Parathyroid adenoma (tissue), 2 donors: ENCODE measurements around the gene RAB43.
"Not testable (repeated sequence)": the region's sequence is repeated elsewhere in the genome, so short reads cannot be mapped to it uniquely, and the experiment has no call there.

Experiments used
- H2AFZ ChIP-seq: fragments of 300-600 bp; sonication (generic); one replicate; pipeline ENCODE4 v1.7.0; 2017; ENCODE audit warnings: antibody characterized with exemption, mild to moderate bottlenecking
- H3K27ac ChIP-seq: fragments of 300-600 bp; sonication (generic); one replicate; pipeline ENCODE4 v1.7.0; 2017
- H3K27me3 ChIP-seq: fragments of 300-600 bp; sonication (generic); one replicate; pipeline ENCODE4 v1.7.0; 2017; ENCODE audit warnings: low read length; ENCODE audit not compliant: control insufficient read depth, insufficient read depth
- H3K36me3 ChIP-seq: fragments of 300-600 bp; sonication (generic); one replicate; pipeline ENCODE4 v1.7.0; 2017; ENCODE audit warnings: low read length; ENCODE audit not compliant: control insufficient read depth, insufficient read depth
- H3K4me1 ChIP-seq: fragments of 300-600 bp; sonication (generic); one replicate; pipeline ENCODE4 v1.7.0; 2017; ENCODE audit warnings: control low read depth
- H3K4me2 ChIP-seq: fragments of 300-600 bp; sonication (generic); one replicate; pipeline ENCODE4 v1.7.0; 2017; ENCODE audit warnings: low read length
- H3K4me3 ChIP-seq: fragments of 300-600 bp; sonication (generic); one replicate; pipeline ENCODE4 v1.7.0; 2017; ENCODE audit warnings: low read depth, low read length
- H3K79me2 ChIP-seq: fragments of 300-600 bp; sonication (generic); one replicate; pipeline ENCODE4 v1.7.0; 2017; ENCODE audit warnings: control low read depth
- H3K9ac ChIP-seq: fragments of 300-600 bp; sonication (generic); one replicate; pipeline ENCODE4 v1.7.0; 2017; ENCODE audit warnings: mild to moderate bottlenecking
- H3K9me3 ChIP-seq: fragments of 300-600 bp; sonication (generic); one replicate; pipeline ENCODE4 v1.7.0; 2017; ENCODE audit warnings: low read length; ENCODE audit not compliant: control insufficient read depth
- CTCF ChIP-seq: fragments of 300-600 bp; sonication (generic); IDR thresholded peaks from one replicate; pipeline ENCODE4 v1.7.0; 2017; ENCODE audit warnings: antibody characterized with exemption, mild to moderate bottlenecking
- donor health status: primary hyperparathyroidism.

The RAB43 gene

GRCh38 chr3:129068291-129068886 lies 53.2 kb downstream of the RAB43 start:
- Histone ChIP-seq H3K4me2 (no peak overlapping the region), H3K27ac (no peak overlapping the region), H3K4me1 (no peaks in the 10 kb centered on the region), H2AFZ (peak overlapping the region; percentile 97), H3K36me3 (no peaks in the 10 kb centered on the region), H3K9me3 (no peaks in the 10 kb centered on the region), H3K27me3 (no peaks in the 10 kb centered on the region), H3K79me2 (no peaks in the 10 kb centered on the region), H3K9ac (no peak overlapping the region), H3K4me3 (no peak overlapping the region)
- TF ChIP-seq CTCF = no peak

DNA sequence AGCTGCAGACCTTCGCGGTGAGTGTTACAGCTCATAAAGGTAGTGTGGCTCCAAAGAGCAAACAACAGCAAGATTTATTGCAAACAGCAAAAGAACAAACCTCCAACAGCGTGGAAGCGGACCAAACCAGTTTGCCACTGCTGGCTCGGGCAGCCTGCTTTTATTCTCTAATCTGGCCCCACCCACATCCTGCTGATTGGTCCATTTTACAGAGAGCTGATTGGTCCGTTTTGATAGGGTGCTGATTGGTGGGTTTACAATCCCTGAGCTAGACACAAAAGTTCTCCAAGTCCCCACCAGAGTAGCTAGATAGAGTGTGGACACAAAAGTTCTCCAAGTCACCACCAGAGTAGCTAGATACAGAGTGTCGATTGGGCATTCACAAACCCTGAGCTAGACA lies 53.9 kb downstream of the RAB43 start:
- H2AFZ ChIP-seq = peak overlapping the region; percentile 97
- H3K9me3 ChIP-seq, H3K36me3 ChIP-seq, H3K4me3 ChIP-seq, H3K4me2 ChIP-seq, H3K4me1 ChIP-seq, H3K9ac ChIP-seq, H3K27ac ChIP-seq, H3K79me2 ChIP-seq, H3K27me3 ChIP-seq: not testable (repeated sequence)

DNA sequence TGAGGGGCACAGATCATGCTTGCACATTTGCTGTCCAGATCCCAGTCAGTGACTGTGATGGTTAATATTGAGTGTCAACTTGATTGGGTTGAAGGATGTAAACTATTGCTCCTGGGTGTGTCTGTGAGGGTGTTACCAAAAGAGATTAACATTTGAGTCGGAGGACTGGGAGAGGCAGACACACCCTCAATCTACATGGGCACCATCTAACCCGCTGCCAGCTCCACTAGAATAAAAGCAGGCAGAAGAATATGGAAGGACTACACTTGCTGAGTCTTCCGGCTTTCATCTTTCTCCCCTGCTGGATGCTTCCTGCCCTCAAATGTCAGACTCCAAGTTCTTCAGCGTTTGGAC lies 55.9 kb downstream of the RAB43 start:
- H3K9me3 ChIP-seq = no peaks in the 10 kb centered on the region

DNA sequence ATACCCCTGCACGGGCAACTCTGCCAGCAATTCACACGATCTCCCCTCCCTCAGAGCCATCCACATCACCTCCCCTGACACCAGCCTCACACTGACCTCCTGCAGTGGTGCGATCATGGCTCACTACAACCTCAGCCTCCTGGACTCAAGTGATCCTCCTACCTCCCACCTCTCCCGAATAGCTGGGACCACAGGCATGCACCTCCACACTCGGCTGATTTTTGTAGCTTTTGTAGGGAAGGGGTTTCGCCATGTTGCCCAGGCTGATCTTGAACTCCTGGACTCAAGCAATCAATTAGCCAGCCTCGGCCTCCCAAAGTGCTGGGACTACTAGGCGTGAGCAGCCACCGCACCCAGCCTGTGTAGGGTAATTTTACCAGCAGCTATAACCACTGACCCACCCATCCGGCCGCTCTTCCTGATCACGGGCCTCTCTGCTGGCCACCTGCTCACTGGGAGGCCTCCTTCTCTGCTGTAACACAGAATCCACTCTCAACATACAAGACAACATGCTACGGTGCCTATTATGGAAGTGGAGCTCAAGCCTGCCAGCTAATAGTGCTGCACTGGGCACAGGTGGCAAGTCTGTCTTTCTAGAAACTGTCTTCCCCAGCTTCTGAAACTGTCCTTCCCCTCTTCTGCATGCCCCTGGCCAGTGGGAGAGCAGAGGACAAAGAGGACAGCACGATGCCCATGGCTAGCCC lies 56.4 kb downstream of the RAB43 start:
- Histone ChIP-seq H3K9ac (no peak overlapping the region), H3K27me3 (no peaks in the 10 kb centered on the region), H3K36me3 (no peaks in the 10 kb centered on the region), H3K4me3 (no peak overlapping the region), H2AFZ (no peak overlapping the region), H3K79me2 (no peaks in the 10 kb centered on the region), H3K9me3 (no peaks in the 10 kb centered on the region), H3K4me1 (no peaks in the 10 kb centered on the region), H3K27ac (no peak overlapping the region), H3K4me2 (no peak overlapping the region)
- no peak for TF ChIP-seq CTCF

More for the DNA sequence above, 55.9 kb downstream of the RAB43 start:
- Histone ChIP-seq H3K4me2 (no peak overlapping the region), H3K4me1 (no peaks in the 10 kb centered on the region), H3K27me3 (no peaks in the 10 kb centered on the region), H3K9ac (no peak overlapping the region), H3K4me3 (no peak overlapping the region), H3K79me2 (no peaks in the 10 kb centered on the region), H3K36me3 (no peaks in the 10 kb centered on the region), H3K27ac (no peak overlapping the region), H2AFZ (no peak overlapping the region)
- TF ChIP-seq CTCF = no peak

DNA sequence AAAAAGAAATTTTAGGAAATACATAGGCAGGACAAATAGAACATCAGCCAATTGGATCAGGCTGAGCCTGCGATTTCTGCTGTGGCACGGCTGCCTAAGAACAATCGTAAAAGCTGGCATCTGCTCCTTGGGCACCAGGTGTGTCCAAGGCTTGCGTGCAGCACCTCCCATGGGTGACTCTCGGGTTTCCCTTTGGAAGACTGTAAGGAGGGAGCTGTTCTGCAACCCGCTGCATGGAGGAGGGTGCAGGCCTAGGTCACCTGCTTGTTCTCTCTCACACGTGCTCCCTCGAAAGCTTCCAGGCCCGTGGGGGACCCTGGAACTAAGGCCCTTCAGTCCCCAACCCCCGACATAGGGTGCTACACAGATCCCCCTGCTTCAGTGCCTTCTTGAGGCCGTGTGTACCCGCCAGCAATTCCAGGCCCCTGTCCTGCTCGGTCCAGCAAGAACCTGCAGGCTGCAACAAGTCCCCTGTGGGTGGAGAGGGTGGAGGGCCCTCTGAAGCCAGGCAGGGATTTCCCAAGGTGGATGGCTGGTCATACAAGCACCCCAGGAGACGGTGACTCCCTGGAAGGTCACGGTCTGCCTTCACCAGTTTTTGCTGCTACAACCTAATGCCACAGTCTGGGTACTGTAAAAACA lies 57.6 kb downstream of the RAB43 start:
- H3K27ac ChIP-seq = no peak overlapping the region
- H3K4me1 ChIP-seq = peaks cover under 1% of the 10 kb centered on the region
- H3K9ac ChIP-seq = no peak overlapping the region
- H3K27me3 ChIP-seq = no peaks in the 10 kb centered on the region
- no peak overlapping the region for H2AFZ ChIP-seq
- no peaks in the 10 kb centered on the region for H3K9me3 ChIP-seq
- no peak overlapping the region for H3K4me3 ChIP-seq
- H3K79me2 ChIP-seq = no peaks in the 10 kb centered on the region
- H3K4me2 ChIP-seq = no peak overlapping the region
- TF ChIP-seq CTCF = no peak
- H3K36me3 ChIP-seq = no peaks in the 10 kb centered on the region
